Glutamatergic neuron (in vitro differentiated cells): ENCODE data around the gene MEF2D. TPM values are rescaled to one million over a fixed set of nuclear protein-coding genes. Genes with fewer than 3 reads are reported as not detected.

Experiments
- DNase-seq: peaks from one replicate; pipeline ENCODE4 v3.0.0; 2022
- H3K27ac Mint-ChIP-seq: one replicate; pipeline ENCODE4 v1.8.0; 2020; ENCODE audit warnings: mild to moderate bottlenecking, mixed read lengths, inconsistent platforms; ENCODE audit not compliant: unreplicated experiment
- H3K27me3 Mint-ChIP-seq: one replicate; pipeline ENCODE4 v1.8.0; 2020; ENCODE audit warnings: mild to moderate bottlenecking, moderate library complexity, mixed read lengths, inconsistent platforms; ENCODE audit not compliant: unreplicated experiment
- H3K36me3 Mint-ChIP-seq: one replicate; pipeline ENCODE4 v1.8.0; 2020; ENCODE audit warnings: mild to moderate bottlenecking, mixed read lengths, inconsistent platforms; ENCODE audit not compliant: unreplicated experiment
- H3K4me1 Mint-ChIP-seq: one replicate; pipeline ENCODE4 v1.8.0; 2020; ENCODE audit warnings: mild to moderate bottlenecking, low read depth, mixed read lengths, inconsistent platforms; ENCODE audit not compliant: unreplicated experiment
- H3K4me3 Mint-ChIP-seq: one replicate; pipeline ENCODE4 v1.8.0; 2020; ENCODE audit warnings: mild to moderate bottlenecking, mixed read lengths, inconsistent platforms; ENCODE audit not compliant: unreplicated experiment
- H3K9me3 Mint-ChIP-seq: one replicate; pipeline ENCODE4 v1.8.0; 2020; ENCODE audit warnings: mild to moderate bottlenecking, moderate library complexity, mixed read lengths, inconsistent platforms; ENCODE audit not compliant: unreplicated experiment
- CTCF ChIP-seq: fragments of 200-600 bp; sonication (generic); IDR thresholded peaks from one replicate; pipeline ENCODE4 v1.5.0; 2021; ENCODE audit not compliant: partially characterized antibody, unreplicated experiment
- total RNA-seq: library from RNA; stranded (reverse); fragmentation: NEBNext Ultra II Directional; extraction: Animal tissue kit (Norgen Biotek cat#: 25700); gene quantifications from one replicate; pipeline ENCODE4 v1.2.1, GENCODE V29; 2021; ENCODE audit not compliant: unreplicated experiment

The MEF2D gene
- total RNA-seq, 1 donor from 2014 or later, result 50.0 TPM

- peaks cover 4% of the 10 kb centered on the region for H3K4me1 Mint-ChIP-seq
- H3K4me3 Mint-ChIP-seq, result no peak overlapping the region
- DNase-seq, result no peak
- no peaks in the 10 kb centered on the region for H3K9me3 Mint-ChIP-seq
- peaks cover 3% of the 10 kb centered on the region for H3K27me3 Mint-ChIP-seq
- no peak overlapping the region for H3K27ac Mint-ChIP-seq
- no peak for TF ChIP-seq CTCF
- H3K36me3 Mint-ChIP-seq, result no peaks in the 10 kb centered on the region
Measured at GRCh38 chr1:156517748-156518147, 17.2 kb upstream of the MEF2D start.

- Mint-ChIP-seq H3K27ac (no peak overlapping the region), H3K4me1 (peaks cover 4% of the 10 kb centered on the region), H3K4me3 (no peak overlapping the region), H3K36me3 (no peaks in the 10 kb centered on the region), H3K9me3 (no peaks in the 10 kb centered on the region), H3K27me3 (peaks cover 3% of the 10 kb centered on the region)
- no peak for DNase-seq
- TF ChIP-seq CTCF, result no peak
Measured at GRCh38 chr1:156516821-156517220, 16.2 kb upstream of the MEF2D start.

GRCh38 chr1:156515956-156516355 is 15.4 kb upstream of the MEF2D start:
- no peak overlapping the region for H3K27ac Mint-ChIP-seq
- H3K9me3 Mint-ChIP-seq, result no peaks in the 10 kb centered on the region
- no peak overlapping the region for H3K4me3 Mint-ChIP-seq
- TF ChIP-seq CTCF, result no peak
- peaks cover 4% of the 10 kb centered on the region for H3K4me1 Mint-ChIP-seq
- DNase-seq, result no peak
- peaks cover 3% of the 10 kb centered on the region for H3K27me3 Mint-ChIP-seq
- no peaks in the 10 kb centered on the region for H3K36me3 Mint-ChIP-seq

GRCh38 chr1:156513185-156513584 is 12.6 kb upstream of the MEF2D start:
- H3K9me3 Mint-ChIP-seq, result peaks cover 2% of the 10 kb centered on the region
- H3K27me3 Mint-ChIP-seq, result peaks cover 7% of the 10 kb centered on the region
- TF ChIP-seq CTCF, result no peak
- H3K27ac Mint-ChIP-seq, result no peak overlapping the region
- peaks cover 19% of the 10 kb centered on the region for H3K4me1 Mint-ChIP-seq
- H3K4me3 Mint-ChIP-seq, result no peak overlapping the region
- no peak for DNase-seq
- no peaks in the 10 kb centered on the region for H3K36me3 Mint-ChIP-seq

GRCh38 chr1:156511644-156512043 is 11.1 kb upstream of the MEF2D start:
- Mint-ChIP-seq H3K4me1 (peaks cover 19% of the 10 kb centered on the region), H3K27me3 (peaks cover 8% of the 10 kb centered on the region), H3K36me3 (no peaks in the 10 kb centered on the region), H3K4me3 (no peak overlapping the region), H3K27ac (no peak overlapping the region), H3K9me3 (peaks cover 2% of the 10 kb centered on the region)
- no peak for DNase-seq
- TF ChIP-seq CTCF, result no peak
